ENCODE results near the gene SLC25A53.

The SLC25A53 gene

GRCh38 chrX:104156630-104157529 is at the start of gene SLC25A53:
Gene SLC25A53, minus strand, starts transcription at chrX:104157009. Its CDS starts 51,752 bp downstream, at chrX:104105257.
- H3K4me3 ChIP-seq (replicated peaks; ENCODE audit: low read depth, low read length): peak within 1 kb of the TSS; percentile 81
- TF ChIP-seq, protein P1, sequence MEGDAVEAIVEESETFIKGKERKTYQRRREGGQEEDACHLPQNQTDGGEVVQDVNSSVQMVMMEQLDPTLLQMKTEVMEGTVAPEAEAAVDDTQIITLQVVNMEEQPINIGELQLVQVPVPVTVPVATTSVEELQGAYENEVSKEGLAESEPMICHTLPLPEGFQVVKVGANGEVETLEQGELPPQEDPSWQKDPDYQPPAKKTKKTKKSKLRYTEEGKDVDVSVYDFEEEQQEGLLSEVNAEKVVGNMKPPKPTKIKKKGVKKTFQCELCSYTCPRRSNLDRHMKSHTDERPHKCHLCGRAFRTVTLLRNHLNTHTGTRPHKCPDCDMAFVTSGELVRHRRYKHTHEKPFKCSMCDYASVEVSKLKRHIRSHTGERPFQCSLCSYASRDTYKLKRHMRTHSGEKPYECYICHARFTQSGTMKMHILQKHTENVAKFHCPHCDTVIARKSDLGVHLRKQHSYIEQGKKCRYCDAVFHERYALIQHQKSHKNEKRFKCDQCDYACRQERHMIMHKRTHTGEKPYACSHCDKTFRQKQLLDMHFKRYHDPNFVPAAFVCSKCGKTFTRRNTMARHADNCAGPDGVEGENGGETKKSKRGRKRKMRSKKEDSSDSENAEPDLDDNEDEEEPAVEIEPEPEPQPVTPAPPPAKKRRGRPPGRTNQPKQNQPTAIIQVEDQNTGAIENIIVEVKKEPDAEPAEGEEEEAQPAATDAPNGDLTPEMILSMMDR (IDR thresholded peaks at IDR 0.05; ENCODE audit: low read length, missing control alignments): no peak
- peak; percentile 81 for DNase-seq (ENCODE audit: low read depth)

DNA sequence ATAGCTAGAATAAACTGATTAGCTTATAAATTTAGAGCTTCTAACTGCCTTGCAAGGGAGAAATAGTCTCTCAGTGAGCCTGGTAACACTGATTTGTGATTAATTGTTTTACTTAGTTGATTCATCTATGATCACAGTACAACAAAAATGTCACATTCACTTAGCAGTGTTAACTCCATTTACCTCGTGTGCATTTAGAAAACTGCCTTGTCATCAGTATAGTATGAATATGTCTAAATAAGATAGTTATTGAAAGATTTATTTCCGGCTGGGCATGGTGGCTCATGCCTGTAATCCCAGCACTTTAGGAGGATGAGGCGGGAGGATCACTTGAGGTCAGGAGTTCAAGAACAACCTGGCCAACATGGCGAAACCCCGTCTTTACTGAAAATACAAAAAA is 48.7 kb upstream of the SLC25A53 start:
- TF ChIP-seq, protein P1 (IDR thresholded peaks at IDR 0.05; ENCODE audit: low read length, missing control alignments): no peak
- H3K4me3 ChIP-seq (replicated peaks; ENCODE audit: low read depth, low read length): no peak overlapping the region
- DNase-seq (ENCODE audit: low read depth): no peak

GRCh38 chrX:104195489-104196084 is 38.8 kb upstream of the SLC25A53 start:
- no peak overlapping the region for H3K4me3 ChIP-seq (replicated peaks; ENCODE audit: low read depth, low read length)
- TF ChIP-seq, protein P1 (IDR thresholded peaks at IDR 0.05; ENCODE audit: low read length, missing control alignments): peak; percentile 67
- DNase-seq (ENCODE audit: low read depth): peak; percentile 43

DNA sequence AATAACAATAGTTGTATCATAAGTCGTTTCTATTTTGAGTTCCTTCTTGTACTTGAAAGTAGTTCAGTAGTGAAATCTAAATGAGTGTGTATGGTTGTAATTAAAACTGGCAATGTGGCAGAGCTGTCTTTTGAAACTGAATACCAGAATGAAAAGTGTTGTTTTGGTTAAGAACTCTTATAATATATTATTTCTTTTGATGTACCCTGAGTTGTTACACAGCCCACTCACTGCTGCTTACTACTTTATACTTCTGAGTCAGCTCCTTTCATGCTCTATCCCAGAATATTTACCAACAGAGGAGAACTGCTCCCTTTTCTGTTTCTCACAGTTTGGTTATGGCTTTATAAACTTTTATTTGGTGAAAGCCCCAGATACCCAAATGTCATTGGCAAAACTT is 38.2 kb upstream of the SLC25A53 start:
- TF ChIP-seq, protein P1 (IDR thresholded peaks at IDR 0.05; ENCODE audit: low read length, missing control alignments): no peak
- no peak overlapping the region for H3K4me3 ChIP-seq (replicated peaks; ENCODE audit: low read depth, low read length)
- DNase-seq (ENCODE audit: low read depth): no peak

DNA sequence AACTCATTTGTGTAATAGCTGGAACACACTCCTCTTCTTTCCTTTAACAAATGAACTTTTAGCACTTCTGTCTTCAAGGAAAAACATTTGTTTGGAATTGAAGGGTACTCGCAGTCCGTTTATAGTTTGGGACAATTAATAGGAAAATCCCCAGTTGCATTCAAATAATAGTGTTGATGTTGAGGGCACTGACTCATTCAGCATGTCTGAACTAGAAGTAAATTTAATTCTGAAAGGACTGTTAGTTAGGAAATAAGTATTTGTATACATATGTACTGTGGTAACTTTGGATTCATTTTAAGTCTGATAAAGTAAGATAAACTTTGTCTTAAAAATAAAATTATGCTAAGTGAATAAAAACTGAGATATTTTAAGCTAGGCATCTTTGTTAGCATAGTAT is 36.7 kb upstream of the SLC25A53 start:
- no peak overlapping the region for H3K4me3 ChIP-seq (replicated peaks; ENCODE audit: low read depth, low read length)
- TF ChIP-seq, protein P1 (IDR thresholded peaks at IDR 0.05; ENCODE audit: low read length, missing control alignments): no peak
- DNase-seq (ENCODE audit: low read depth): no peak

GRCh38 chrX:104189837-104190236 is 33.0 kb upstream of the SLC25A53 start:
- TF ChIP-seq, protein P1 (IDR thresholded peaks at IDR 0.05; ENCODE audit: low read length, missing control alignments): no peak
- no peak for DNase-seq (ENCODE audit: low read depth)
- H3K4me3 ChIP-seq (replicated peaks; ENCODE audit: low read depth, low read length): no peak overlapping the region
